ENCODE results near the gene ZNF784. TPM values are rescaled to one million over a fixed set of nuclear protein-coding genes. Genes with fewer than 3 reads are reported as not detected.

Gene ZNF784
- total and polyA plus RNA-seq, 2 donors (not counting 3 experiments of a cell fraction or from before 2014, with no cell fraction given) = 4.9 TPM

- intact Hi-C loops (cut with micrococcal nuclease) (loop anchor here (1.0 to 5.0 kb wide), 2 partner anchors 7 to 555 kb away; no protein-coding TSS in a partner anchor), dilution Hi-C loops (cut with MboI; ENCODE audit: extremely low pct_ligation_motif_present, low sequenced_read_pairs) (no loop called here)
- H3K4me3 ChIP-seq (replicated peaks in 1 of 3; ENCODE audit: insufficient read depth in 1 of 3, low read depth in 1 of 3, low read length in 3 of 3) = peak overlapping the region; percentile 46 to 75 (median 60)
- H3K4me2 ChIP-seq (ENCODE audit: insufficient read depth, low read length) = peak overlapping the region; percentile 53
- H3K79me2 ChIP-seq (ENCODE audit: control insufficient read depth, insufficient read depth, low read length) = peaks cover 24% of the 10 kb centered on the region
- H3K9me3 ChIP-seq (replicated peaks; ENCODE audit: control insufficient read depth, insufficient read depth, low read length) = no peaks in the 10 kb centered on the region
- ChIA-PET CTCF (interaction anchor here (1.1 to 2.0 kb wide), 3 partner anchors 9 to 12 kb away, joined by 4 to 14 read pairs (median 7); no protein-coding TSS in a partner anchor), POLR2A (interaction anchor here (0.7 to 1.3 kb wide), 3 partner anchors 9 to 16 kb away, joined by 3 to 4 read pairs (median 4); partner anchors contain the start of gene U2AF2)
- peak; percentile 16 for TF ChIP-seq POLR2AphosphoS5 (IDR thresholded peaks at IDR 0.05; ENCODE audit: insufficient read depth, low read depth, low read length)
- no peak for TF ChIP-seq MYC (IDR thresholded peaks at IDR 0.05; ENCODE audit: low read depth, low read length)
- TF ChIP-seq POLR2A (IDR thresholded peaks at IDR 0.05; ENCODE audit: low read depth, low read length) = peak; percentile 38
- peaks cover 3 to 10% of the 10 kb centered on the region in 2 experiments for H3K36me3 ChIP-seq (ENCODE audit: control insufficient read depth in 2 of 2, extremely low read depth in 1 of 2, insufficient read depth in 2 of 2, low read length in 2 of 2)
- no TSS peak for BruUV-seq (replicated peaks)
- peak overlapping the region; percentile 27 for H3K9ac ChIP-seq (replicated peaks; ENCODE audit: extremely low read depth, insufficient read depth, low read length)
- no peaks in the 10 kb centered on the region for H3K9me1 ChIP-seq (replicated peaks; ENCODE audit: control insufficient read depth, extremely low read depth, insufficient read depth, low read length)
- no peaks in the 10 kb centered on the region for H4K20me1 ChIP-seq (replicated peaks; ENCODE audit: control insufficient read depth, extremely low read depth, insufficient read depth, low read length)
- H3K4me1 ChIP-seq (ENCODE audit: control insufficient read depth, extremely low read depth, insufficient read depth, low read length) = peaks cover 26% of the 10 kb centered on the region
- no peak for FAIRE-seq
- H2AFZ ChIP-seq (ENCODE audit: low read depth, low read length) = no peak overlapping the region
- no peaks in the 10 kb centered on the region for H3K27me3 ChIP-seq (ENCODE audit: control insufficient read depth in 2 of 2, insufficient read depth in 2 of 2, low read length in 2 of 2)
- H3K27ac ChIP-seq (ENCODE audit: insufficient read depth, low read depth, low read length) = no peak overlapping the region
- no peak for DNase-seq (ENCODE audit: low read depth, low spot score)
Measured at GRCh38 chr19:55642153-55643002, 18.0 kb upstream of the ZNF784 start.

- Histone ChIP-seq H3K9ac (replicated peaks; ENCODE audit: extremely low read depth, insufficient read depth, low read length) (peak overlapping the region; percentile 41), H3K27ac (ENCODE audit: insufficient read depth, low read depth, low read length) (peak overlapping the region; percentile 6), H3K4me2 (ENCODE audit: insufficient read depth, low read length) (peak overlapping the region; percentile 53), H3K4me3 (replicated peaks in 1 of 3; ENCODE audit: insufficient read depth in 1 of 3, low read depth in 1 of 3, low read length in 3 of 3) (peak overlapping the region; percentile 59 to 75 (median 60)), H3K9me3 (replicated peaks; ENCODE audit: control insufficient read depth, insufficient read depth, low read length) (no peaks in the 10 kb centered on the region), H3K27me3 (ENCODE audit: control insufficient read depth in 2 of 2, insufficient read depth in 2 of 2, low read length in 2 of 2) (no peaks in the 10 kb centered on the region), H3K79me2 (ENCODE audit: control insufficient read depth, insufficient read depth, low read length) (peaks cover 27% of the 10 kb centered on the region), H4K20me1 (replicated peaks; ENCODE audit: control insufficient read depth, extremely low read depth, insufficient read depth, low read length) (no peaks in the 10 kb centered on the region), H3K4me1 (ENCODE audit: control insufficient read depth, extremely low read depth, insufficient read depth, low read length) (peaks cover 23% of the 10 kb centered on the region), H3K9me1 (replicated peaks; ENCODE audit: control insufficient read depth, extremely low read depth, insufficient read depth, low read length) (no peaks in the 10 kb centered on the region), H3K36me3 (ENCODE audit: control insufficient read depth in 2 of 2, extremely low read depth in 1 of 2, insufficient read depth in 2 of 2, low read length in 2 of 2) (peaks cover 3 to 10% of the 10 kb centered on the region in 2 experiments), H2AFZ (ENCODE audit: low read depth, low read length) (no peak overlapping the region)
- TF ChIP-seq JUN (IDR thresholded peaks at IDR 0.05; ENCODE audit: borderline replicate concordance, insufficient read depth, insufficient read length, low read depth) (no peak), MYC (IDR thresholded peaks at IDR 0.05; ENCODE audit: low read depth, low read length) (no peak), POLR2AphosphoS5 (IDR thresholded peaks at IDR 0.05; ENCODE audit: insufficient read depth, low read depth, low read length) (no peak), CTCF (IDR thresholded peaks at IDR 0.05; ENCODE audit: extremely low read depth in 1 of 2, insufficient read depth in 1 of 2, low read depth in 1 of 2, low read length in 2 of 2) (no peak), EZH2 (IDR thresholded peaks at IDR 0.05; ENCODE audit: borderline replicate concordance, low read depth, low read length, severe bottlenecking) (no peak), GATA2 (IDR thresholded peaks at IDR 0.05; ENCODE audit: insufficient read depth, insufficient read length, low read depth, low read length) (no peak), MAX (IDR thresholded peaks at IDR 0.05; ENCODE audit: insufficient read depth, insufficient read length) (no peak), FOS (IDR thresholded peaks at IDR 0.05; ENCODE audit: borderline replicate concordance, insufficient read depth, low read length) (no peak), POLR2A (IDR thresholded peaks at IDR 0.05; ENCODE audit: low read depth, low read length) (no peak)
- dilution Hi-C loops (cut with MboI; ENCODE audit: extremely low pct_ligation_motif_present, low sequenced_read_pairs) (no loop called here), intact Hi-C loops (cut with micrococcal nuclease) (loop anchor here (5.0 kb wide), 1 partner anchor 554 kb away; no protein-coding TSS in a partner anchor)
- CTCF ChIA-PET = interaction anchor here (0.7 to 2.0 kb wide), 4 partner anchors 9 to 13 kb away, joined by 3 to 14 read pairs (median 6); no protein-coding TSS in a partner anchor
- BruUV-seq (replicated peaks) = no TSS peak
- DNase-seq (ENCODE audit: low read depth, low spot score) = no peak
- FAIRE-seq = no peak
- POLR2A ChIA-PET = interaction anchor here (0.7 to 1.3 kb wide), 3 partner anchors 8 to 15 kb away, joined by 3 to 4 read pairs (median 4); partner anchors contain the start of gene U2AF2
Measured at GRCh38 chr19:55641426-55642152, 17.2 kb upstream of the ZNF784 start.

Data from endothelial cell of umbilical vein (primary cell).